ENCODE results near the gene ARHGEF4. TPM values are rescaled to one million over a fixed set of nuclear protein-coding genes. Genes with fewer than 3 reads are reported as not detected.

The ARHGEF4 gene
- total RNA-seq, 1 experiment from 2014 or later, result 12.6 TPM

DNA sequence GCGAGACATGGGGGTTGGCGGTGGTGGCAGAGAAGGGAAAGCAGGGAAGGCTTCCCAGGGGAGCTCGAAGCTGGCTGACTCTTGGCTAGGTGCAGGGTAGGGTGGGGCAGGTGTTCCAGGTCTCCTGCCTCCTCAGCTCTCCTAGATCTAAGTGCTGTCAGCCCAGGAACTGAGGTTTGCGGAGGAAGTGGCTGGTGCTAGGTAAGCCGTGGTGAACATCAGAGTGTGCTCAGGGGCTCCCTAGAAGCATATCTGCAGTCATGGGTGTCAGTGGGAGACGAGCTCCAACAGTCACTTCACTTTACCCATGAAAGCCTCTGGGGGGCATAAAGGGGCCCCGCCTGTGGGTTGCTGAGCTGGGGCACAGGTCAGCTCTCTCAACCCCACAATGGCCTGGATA, 34.1 kb downstream of the ARHGEF4 start:
- Mint-ChIP-seq H3K27ac (peak overlapping the region in 2 of 3 experiments; percentile 3 to 71; a peak in 2 of 7 replicates), H3K27me3 (ENCODE audit: low read depth) (no peaks in the 10 kb centered on the region), H3K4me3 (no peak overlapping the region), H3K4me1 (peaks cover 21 to 35% of the 10 kb centered on the region in 2 experiments), H3K36me3 (ENCODE audit: insufficient read depth in 1 of 3, low read depth in 3 of 3) (peaks cover 0 to 10% (median 7%) of the 10 kb centered on the region in 3 experiments; a peak in 5 of 7 replicates), H3K9me3 (peaks cover 3 to 7% of the 10 kb centered on the region in 2 experiments; a peak in 4 of 5 replicates)
- Histone ChIP-seq H2AFZ (ENCODE audit: low read length) (no peak overlapping the region), H2AK5ac (ENCODE audit: insufficient read length, low read length) (no peak overlapping the region), H3K27me3 (ENCODE audit: insufficient read depth, low read length) (no peaks in the 10 kb centered on the region), H3K79me1 (ENCODE audit: insufficient read depth, low read depth, low read length, poor library complexity, severe bottlenecking) (no peaks in the 10 kb centered on the region), H2BK15ac (ENCODE audit: low read depth, low read length) (no peak overlapping the region), H4K8ac (replicated peaks; ENCODE audit: insufficient read length, low read depth, low read length) (no peak overlapping the region), H3K4ac (ENCODE audit: low read depth, low read length) (no peak overlapping the region), H3K14ac (ENCODE audit: insufficient read depth, low read length) (no peak overlapping the region; the same call in 1 of the 2 replicates), H3K56ac (ENCODE audit: insufficient read length, low read depth, low read length) (no peak overlapping the region), H2BK12ac (ENCODE audit: insufficient read length, low read depth, low read length) (no peak overlapping the region), H2BK5ac (ENCODE audit: insufficient read length, low read length) (no peak overlapping the region), H2BK20ac (ENCODE audit: low read depth, low read length, poor library complexity, severe bottlenecking) (no peak overlapping the region), H3K4me1 (ENCODE audit: insufficient read depth, low read length) (no peaks in the 10 kb centered on the region), H3K9me3 (ENCODE audit: control insufficient read depth, low read depth, low read length) (no peaks in the 10 kb centered on the region), H3K27ac (ENCODE audit: insufficient read length, low read depth, low read length) (no peak overlapping the region), H3T11ph (ENCODE audit: low read length) (no peak overlapping the region), H3K4me2 (ENCODE audit: insufficient read depth, insufficient read length, low read length) (no peak overlapping the region), H3K23me2 (ENCODE audit: insufficient read length, low read depth, low read length, poor library complexity, severe bottlenecking) (no peaks in the 10 kb centered on the region), H3K23ac (ENCODE audit: insufficient read length, low read depth, low read length) (no peak overlapping the region), H3K18ac (ENCODE audit: insufficient read length, low read depth, low read length) (no peak overlapping the region), H4K5ac (ENCODE audit: insufficient read length, low read depth, low read length) (no peak overlapping the region), H4K91ac (ENCODE audit: insufficient read length, low read depth, low read length) (no peak overlapping the region), H2BK120ac (ENCODE audit: low read depth, low read length, poor library complexity, severe bottlenecking) (no peak overlapping the region), H4K20me1 (ENCODE audit: control insufficient read depth, insufficient read depth, insufficient read length) (no peaks in the 10 kb centered on the region), H3K79me2 (ENCODE audit: insufficient read depth, low read length) (no peaks in the 10 kb centered on the region; the same call in 1 of the 2 replicates), H3K9ac (ENCODE audit: extremely low read depth, insufficient read length, low read length) (no peak overlapping the region)
- DNase-seq, result no peak
- TF ChIP-seq, protein P1, sequence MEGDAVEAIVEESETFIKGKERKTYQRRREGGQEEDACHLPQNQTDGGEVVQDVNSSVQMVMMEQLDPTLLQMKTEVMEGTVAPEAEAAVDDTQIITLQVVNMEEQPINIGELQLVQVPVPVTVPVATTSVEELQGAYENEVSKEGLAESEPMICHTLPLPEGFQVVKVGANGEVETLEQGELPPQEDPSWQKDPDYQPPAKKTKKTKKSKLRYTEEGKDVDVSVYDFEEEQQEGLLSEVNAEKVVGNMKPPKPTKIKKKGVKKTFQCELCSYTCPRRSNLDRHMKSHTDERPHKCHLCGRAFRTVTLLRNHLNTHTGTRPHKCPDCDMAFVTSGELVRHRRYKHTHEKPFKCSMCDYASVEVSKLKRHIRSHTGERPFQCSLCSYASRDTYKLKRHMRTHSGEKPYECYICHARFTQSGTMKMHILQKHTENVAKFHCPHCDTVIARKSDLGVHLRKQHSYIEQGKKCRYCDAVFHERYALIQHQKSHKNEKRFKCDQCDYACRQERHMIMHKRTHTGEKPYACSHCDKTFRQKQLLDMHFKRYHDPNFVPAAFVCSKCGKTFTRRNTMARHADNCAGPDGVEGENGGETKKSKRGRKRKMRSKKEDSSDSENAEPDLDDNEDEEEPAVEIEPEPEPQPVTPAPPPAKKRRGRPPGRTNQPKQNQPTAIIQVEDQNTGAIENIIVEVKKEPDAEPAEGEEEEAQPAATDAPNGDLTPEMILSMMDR (conservative IDR thresholded peaks at IDR 0.05), result no peak
- no CpG with 5 or more reads among the region's 7 CpGs for WGBS (ENCODE audit: extremely low coverage, insufficient read length, low lambda C conversion rate)
